Amniotic stem cell (primary cell): Measurements from ENCODE around the gene SPAST.
A peak's percentile ranks its signal among the peaks of the same experiment; 100 is the strongest.
"Not testable (repeated sequence)": the region's sequence is repeated elsewhere in the genome, so short reads cannot be mapped to it uniquely, and the experiment has no call there.

Experiments
- DNase-seq: peaks from one replicate; lab custom pipeline; 2025; lab: John Stamatoyannopoulos, UW

The SPAST gene

DNA sequence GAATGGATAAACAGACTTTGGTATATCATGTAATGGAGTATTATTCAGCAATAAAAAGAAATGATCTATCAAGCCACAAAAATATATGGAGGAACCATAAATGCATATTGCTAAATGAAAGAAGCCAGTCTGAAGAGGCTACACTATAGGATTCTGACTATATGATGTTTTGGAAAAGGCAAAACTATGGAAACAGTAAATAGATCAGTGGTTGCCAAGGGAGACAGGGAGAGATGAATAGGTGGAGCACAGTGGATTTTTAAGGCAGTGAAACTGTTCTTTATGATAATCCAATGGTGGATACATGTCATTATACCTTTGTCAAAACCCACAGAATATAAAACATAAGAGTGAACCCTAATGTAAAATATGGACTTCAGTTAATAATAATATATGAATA, 61.3 kb downstream of the SPAST start:
- no peak for DNase-seq

DNA sequence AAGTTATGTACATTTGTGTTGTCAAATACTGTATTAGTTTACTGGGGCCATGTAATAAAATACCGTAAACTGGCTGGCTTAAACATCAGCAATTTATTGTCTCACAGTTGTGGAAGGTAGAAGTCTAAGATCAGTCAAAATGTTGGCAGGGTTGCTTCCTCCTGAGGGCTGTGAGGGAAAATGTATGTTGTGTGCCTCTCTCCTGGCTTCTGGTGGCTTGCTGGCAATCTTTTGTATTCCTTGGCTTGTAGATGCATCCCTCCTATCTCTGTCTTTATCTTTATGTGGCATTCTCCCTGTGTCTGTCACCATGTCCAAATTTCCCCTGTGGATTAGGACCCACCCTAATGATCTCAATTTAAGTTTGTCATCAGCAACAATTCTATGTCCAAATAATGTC, 65.3 kb downstream of the SPAST start:
- DNase-seq = no peak

DNA sequence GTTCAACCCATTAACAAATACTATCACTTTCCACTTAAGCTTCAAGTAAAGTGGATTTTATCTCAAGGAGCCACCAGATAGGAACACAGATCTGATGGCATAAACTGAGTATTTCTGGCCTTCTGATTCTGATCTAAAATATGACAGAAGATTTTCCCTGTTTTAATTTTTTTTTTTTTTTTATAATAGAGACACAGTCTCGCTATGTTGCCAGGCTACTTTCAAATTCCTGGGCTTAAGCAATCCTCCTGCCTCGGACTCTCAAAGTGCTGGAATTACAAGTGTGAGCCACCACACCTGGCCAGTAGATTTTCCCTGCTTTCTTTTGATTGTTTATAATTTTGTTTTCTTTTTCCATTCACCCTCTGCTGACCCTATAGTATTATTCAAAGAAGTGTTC, 65.7 kb downstream of the SPAST start:
- DNase-seq = no peak

DNA sequence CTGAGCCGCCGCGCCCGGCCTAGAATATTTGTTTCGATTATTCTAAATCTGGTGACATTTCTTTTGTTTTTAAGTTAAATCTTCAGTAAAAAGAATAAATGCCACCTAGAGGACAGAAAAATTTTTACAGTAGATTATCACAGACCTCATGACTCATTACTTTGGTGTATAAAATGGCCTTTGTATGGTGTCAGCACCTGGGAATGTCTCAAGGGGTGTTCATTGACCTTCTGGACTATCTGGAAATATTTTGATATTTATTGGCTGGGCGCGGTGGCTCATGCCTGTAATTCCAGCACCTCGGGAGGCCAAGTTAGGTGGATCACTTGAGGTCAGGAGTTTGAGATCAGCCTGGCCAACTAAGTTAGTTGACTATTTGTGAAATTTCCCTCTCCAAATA, 72.1 kb downstream of the SPAST start:
- peak; percentile 28 for DNase-seq

DNA sequence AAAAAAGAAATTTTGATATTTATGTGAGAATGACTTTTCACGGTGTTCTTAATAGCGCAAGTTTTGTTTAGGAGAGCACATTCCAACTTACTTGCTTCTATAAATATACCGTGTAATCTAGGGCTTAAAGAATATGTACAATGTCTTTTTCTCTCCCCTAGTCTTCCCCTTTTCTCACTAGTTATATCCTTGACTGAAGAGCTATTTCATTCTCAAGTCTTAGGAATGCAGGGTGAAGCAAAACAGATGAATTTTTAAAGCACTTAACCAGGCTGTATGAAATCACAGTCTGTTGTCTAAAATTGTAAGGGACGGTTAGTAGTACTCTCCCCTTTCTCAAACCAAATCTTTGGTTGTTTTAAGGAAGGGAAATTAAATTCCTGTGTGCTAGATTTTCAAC, 72.7 kb downstream of the SPAST start:
- no peak for DNase-seq

DNA sequence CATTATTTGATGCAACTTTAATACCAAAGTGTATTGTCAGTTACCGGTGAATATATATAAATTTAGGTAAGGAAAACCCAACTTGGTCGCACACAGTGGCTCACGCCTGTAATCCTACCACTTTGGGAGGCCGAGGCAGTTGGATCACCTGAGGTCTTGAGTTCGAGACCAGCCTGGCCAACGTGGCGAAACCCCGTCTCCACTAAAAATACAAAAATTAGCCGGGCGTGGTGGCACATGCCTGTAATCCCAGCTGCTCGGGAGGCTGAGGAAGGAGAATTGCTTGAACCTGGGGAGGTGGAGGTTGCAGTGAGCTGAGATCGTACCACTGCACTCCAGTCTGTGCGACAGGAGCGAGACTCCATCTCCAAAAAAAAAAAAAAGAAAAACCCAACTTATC, 88.2 kb downstream of the SPAST start:
- DNase-seq = not testable (repeated sequence)

DNA sequence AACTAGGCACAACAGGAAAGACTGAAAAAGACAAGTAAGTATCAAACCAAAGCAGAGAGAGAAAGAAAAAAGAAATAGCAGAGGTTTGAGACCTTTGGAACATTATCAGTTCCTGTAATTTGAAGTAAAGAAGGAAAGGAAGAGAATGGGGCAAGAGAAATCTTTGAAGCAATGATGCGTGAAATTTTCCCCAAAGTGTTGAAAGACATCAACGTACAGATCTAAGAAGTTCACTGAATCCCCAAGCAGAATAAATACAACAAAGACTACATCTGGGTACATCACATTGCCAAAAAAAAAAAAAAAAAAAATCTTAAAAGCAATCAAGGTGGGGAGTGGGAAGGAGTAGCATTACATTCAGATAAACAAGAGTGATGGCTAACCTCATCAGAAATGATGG, 96.3 kb downstream of the SPAST start:
- no peak for DNase-seq

DNA sequence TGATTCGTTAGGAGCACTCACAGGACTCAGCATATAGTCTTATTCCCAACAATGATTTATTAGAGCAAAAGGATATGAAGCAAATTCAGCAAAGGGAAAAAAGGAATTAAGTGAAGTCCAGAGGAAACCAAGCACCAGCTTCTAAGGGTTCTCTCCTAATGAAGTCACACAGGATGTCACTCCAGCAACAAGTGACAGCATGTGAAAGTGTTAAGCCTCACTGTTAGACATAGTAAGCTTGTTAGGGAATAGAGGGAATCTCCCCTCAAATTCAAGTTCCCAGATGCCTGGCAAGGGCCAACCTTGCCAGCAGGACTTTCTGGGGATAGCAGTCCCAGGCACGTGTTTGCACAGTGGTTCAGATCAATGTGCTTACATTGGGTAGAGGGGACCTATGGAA, 97.9 kb downstream of the SPAST start:
- no peak for DNase-seq

DNA sequence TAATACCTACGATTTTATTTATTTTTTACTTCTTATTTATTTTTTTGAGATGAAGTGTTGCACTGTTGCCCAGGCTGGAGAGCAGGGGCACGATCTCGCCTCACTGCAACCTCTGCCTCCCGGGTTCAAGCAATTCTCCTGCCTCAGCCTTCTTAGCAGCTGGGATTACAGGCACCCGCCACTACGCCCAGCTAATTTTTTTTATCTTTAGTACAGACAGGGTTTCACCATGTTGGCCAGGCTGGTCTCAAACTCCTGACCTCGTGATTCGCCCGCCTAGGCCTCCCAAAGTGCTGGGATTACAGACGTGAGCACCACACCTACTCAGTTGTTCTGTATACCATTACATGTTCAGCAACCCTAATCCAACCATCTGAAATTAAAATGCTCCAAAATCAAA, 100.9 kb downstream of the SPAST start:
- not testable (repeated sequence) for DNase-seq

DNA sequence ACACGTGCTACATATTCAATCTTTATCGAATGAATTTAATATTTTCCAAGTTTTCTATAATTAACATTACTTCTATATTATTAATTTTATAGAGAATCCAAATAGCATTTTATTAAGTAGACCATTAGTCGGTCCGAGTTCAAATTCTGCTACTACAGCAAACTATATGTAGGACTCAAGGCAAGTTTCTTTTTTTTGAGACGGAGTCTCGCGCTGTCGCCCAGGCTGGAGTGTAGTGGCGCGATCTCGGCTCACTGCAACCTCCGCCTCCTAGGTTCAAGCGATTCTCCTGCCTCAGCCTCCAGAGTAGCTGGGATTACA, 101.6 kb downstream of the SPAST start:
- not testable (repeated sequence) for DNase-seq

DNA sequence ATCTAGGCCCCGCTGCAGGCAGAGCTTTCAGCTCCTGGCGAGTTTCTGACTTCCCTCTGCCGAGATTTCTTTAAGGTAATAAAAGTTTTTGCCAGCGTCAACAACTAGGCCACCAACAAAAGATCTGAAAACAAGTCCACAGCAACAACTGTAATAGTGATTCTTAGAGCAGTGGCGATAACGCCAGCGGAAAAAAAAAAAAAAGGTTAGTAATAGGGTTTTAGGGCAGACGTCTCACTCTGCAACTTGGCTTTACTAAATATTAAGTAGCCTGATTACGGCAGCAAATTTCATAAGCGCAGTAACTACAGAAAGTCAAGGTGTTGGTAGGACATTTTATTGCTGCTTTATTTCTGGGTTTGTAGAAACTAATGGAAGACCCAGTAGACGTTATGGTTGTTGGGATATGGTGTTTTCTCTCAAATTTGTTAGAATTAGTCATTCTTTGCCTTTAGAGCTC, 102.8 kb downstream of the SPAST start:
- DNase-seq = no peak

DNA sequence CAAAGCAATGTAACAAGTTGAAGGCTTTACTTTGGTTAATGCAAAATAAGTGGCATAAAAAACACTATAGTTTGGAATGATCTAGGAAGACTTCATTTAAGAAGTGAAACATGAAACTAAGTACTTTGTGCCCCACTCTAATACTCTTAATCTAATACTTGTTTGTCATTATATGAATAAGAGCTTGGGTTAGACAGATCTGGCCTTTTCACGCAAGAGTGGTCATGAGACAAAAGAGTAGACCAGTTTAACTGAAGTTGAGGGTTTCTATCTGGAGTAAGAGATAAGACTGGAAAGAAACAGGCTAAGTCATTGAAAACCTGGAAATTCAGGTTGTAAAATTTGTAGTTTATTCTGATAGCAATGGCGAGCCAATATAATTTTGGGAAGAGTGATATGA, 105.2 kb downstream of the SPAST start:
- no peak for DNase-seq

DNA sequence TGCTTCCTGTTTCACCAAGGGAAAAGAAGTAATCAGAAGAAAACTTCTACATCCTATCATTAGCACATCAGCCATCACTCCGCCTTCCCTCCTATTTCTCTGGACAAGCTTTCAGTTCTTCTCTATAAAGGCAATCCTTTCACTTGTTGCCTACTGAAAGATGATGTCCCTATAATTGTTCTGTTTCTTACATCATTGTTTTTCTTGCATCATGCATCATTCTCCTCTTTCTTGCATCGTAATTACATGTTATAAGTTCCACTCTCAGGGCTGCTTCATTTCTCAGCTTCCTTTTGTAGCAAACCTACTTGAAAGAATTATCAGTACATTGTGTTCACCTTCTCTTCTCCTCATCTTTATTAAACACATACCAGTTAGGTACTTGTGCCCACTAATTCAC, 109.5 kb downstream of the SPAST start:
- DNase-seq = no peak

DNA sequence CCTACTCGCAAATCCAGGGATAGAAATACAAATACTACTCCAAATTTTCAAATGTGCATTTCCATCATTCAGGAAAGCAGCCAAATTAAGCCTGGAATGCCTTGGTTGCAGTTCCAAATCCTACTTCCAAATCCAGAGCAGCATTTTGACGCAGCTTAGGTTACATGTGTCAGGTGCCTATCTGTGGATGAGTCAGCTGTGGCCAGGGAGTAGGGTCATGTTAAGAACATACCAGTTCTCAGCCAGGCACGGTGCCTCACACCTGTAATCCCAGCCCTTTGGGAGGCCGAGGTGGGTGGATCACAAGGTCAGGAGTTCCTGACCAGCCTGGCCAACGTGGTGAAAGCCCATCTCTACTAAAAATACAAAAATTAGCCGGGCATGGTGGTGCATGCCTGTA, 119.3 kb downstream of the SPAST start:
- no peak for DNase-seq

DNA sequence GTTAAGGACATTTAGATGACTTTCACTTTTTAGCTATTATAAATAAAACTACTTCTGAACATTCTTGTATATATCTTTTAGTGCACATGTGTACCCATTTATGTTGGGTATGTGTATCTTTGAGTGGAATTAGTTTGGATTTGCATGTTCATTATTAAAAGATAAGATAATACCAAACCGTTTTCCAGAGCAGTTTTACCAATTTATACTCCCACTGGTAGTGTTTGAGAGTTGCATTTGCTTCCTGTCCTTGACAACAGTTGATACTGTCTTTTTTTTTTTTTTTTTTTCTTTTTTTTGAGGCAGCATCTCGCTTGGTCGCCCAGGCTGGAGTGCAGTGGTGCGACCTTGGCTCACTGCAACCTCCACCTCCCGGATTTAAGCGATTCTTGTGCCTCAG, 125.7 kb downstream of the SPAST start:
- DNase-seq = no peak

DNA sequence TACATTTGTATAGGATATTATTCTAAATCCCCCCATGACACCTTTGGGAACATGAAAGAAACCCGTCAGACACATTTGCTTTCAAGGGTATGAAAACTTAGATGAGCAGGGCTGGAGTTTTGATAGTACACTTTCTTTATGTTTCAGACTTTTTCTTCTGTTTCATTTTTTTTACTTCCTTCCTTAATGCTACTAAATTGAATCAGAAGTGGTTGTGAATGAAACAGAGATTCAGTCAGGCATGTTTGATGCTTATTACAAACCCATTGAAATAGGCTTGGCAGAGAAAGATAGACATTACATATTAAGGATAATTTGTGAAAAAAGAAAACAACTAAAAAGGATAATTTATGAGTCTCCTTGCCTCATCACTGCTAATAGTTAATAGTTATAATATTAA, 129.1 kb downstream of the SPAST start:
- no peak for DNase-seq

DNA sequence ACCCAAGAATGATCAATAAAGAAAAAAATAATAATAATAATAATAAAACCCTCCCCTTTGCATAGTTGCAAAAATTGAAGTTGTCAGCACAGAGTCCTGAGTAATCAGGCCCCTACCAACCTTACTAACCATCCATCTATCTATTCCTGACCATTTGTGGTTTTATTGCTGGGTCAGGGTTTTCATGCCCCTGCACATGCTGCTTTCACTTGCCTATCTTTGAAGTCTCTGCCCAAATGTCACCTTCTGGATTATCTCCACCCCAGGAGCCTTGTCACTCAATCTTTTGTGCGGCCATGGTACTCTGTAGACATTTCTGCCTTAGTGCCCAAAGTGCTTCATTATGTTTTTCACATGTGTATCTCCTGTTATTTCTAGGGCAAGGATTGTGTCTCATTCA, 137.5 kb downstream of the SPAST start:
- DNase-seq = no peak

DNA sequence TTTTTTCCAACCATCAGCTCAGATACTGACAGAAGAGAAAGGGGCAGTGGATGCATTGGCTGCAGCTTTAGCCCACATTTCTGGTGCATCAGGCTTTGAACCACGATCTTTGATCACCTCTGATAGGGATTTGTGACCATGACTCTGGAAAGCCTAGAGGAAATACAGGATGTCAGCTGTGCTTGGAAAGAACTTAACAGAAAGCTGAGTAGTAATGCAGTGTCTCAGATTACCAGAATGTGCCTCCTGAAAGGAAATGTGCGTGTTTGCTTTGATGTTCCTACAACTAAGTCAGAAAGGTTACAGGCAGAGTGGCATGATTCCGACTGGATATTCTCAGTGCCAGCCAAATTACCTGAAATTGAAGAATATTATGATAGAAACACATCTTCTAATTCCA, 140.1 kb downstream of the SPAST start:
- DNase-seq = not testable (repeated sequence)
